Measurements from ENCODE around the gene ABCC1.

The ABCC1 gene

GRCh38 chr16:16027728-16028310 is 78.4 kb downstream of the ABCC1 start:
- peaks cover 0 to 11% of the 10 kb centered on the region in 2 experiments; a peak in 2 of 3 replicates for H3K36me3 ChIP-seq (ENCODE audit: control insufficient read depth in 2 of 2, insufficient read depth in 1 of 2, low read length in 2 of 2)
- no peak overlapping the region for H3K4me3 ChIP-seq (ENCODE audit: low read depth, low read length)
- CTCF ChIA-PET = interaction anchor here (0.7 to 1.5 kb wide), 2 partner anchors 153 to 272 kb away, joined by 3 read pairs; no protein-coding TSS in a partner anchor
- TF ChIP-seq ZNF629 (tag by site-specific recombination; IDR thresholded peaks at IDR 0.05) (no peak), ZBTB17 (tag by site-specific recombination; IDR thresholded peaks at IDR 0.05) (no peak), ZBTB20 (tag by site-specific recombination; IDR thresholded peaks at IDR 0.05) (no peak), IKZF3 (tag by site-specific recombination; IDR thresholded peaks at IDR 0.05) (no peak), EGR2 (tag by site-specific recombination; IDR thresholded peaks at IDR 0.05; ENCODE audit: low read depth) (no peak), ZNF785 (tag by site-specific recombination; IDR thresholded peaks at IDR 0.05) (no peak), ZNF394 (tag by site-specific recombination; IDR thresholded peaks at IDR 0.05; ENCODE audit: borderline replicate concordance) (no peak), ZNF18 (tag by site-specific recombination; IDR thresholded peaks at IDR 0.05) (no peak), ZNF707 (tag by site-specific recombination; IDR thresholded peaks at IDR 0.05) (no peak), ZNF248 (tag by site-specific recombination; IDR thresholded peaks at IDR 0.05) (no peak), ZBTB1 (tag by site-specific recombination; IDR thresholded peaks at IDR 0.05) (no peak), ZNF473 (tag by site-specific recombination; IDR thresholded peaks at IDR 0.05) (no peak), ZNF777 (tag by site-specific recombination; IDR thresholded peaks at IDR 0.05; ENCODE audit: borderline replicate concordance) (no peak), ZNF146 (tag by site-specific recombination; IDR thresholded peaks at IDR 0.05) (no peak), ZNF747 (tag by site-specific recombination; IDR thresholded peaks at IDR 0.05) (no peak), ZNF530 (tag by site-specific recombination; IDR thresholded peaks at IDR 0.05; ENCODE audit: low read depth) (no peak), REPIN1 (tag by site-specific recombination; IDR thresholded peaks at IDR 0.05; ENCODE audit: low read depth) (no peak), AEBP2 (tag by site-specific recombination; IDR thresholded peaks at IDR 0.05; ENCODE audit: borderline replicate concordance) (no peak)
- no peaks in the 10 kb centered on the region for H3K4me1 ChIP-seq (ENCODE audit: control insufficient read depth, insufficient read depth, low read length)
- H3K27ac ChIP-seq (ENCODE audit: extremely low read depth, low read depth, low read length) = no peak overlapping the region
- POLR2A ChIA-PET = no interaction called here
- H3K9me3 ChIP-seq (ENCODE audit: control insufficient read depth, insufficient read depth, low read depth, low read length) = no peaks in the 10 kb centered on the region

- no peaks in the 10 kb centered on the region for H3K4me1 ChIP-seq (ENCODE audit: control insufficient read depth, insufficient read depth, low read length)
- POLR2A ChIA-PET = no interaction called here
- CTCF ChIA-PET = interaction anchor here (1.5 kb wide), 1 partner anchor 154 kb away, joined by 3 read pairs; no protein-coding TSS in a partner anchor
- no peak overlapping the region for H3K4me3 ChIP-seq (ENCODE audit: low read depth, low read length)
- H3K27ac ChIP-seq (ENCODE audit: extremely low read depth, low read depth, low read length) = no peak overlapping the region
- no peaks in the 10 kb centered on the region for H3K9me3 ChIP-seq (ENCODE audit: control insufficient read depth, insufficient read depth, low read depth, low read length)
- H3K36me3 ChIP-seq (ENCODE audit: control insufficient read depth in 2 of 2, insufficient read depth in 1 of 2, low read length in 2 of 2) = peaks cover under 1 to 15% of the 10 kb centered on the region in 2 experiments; a peak in 2 of 3 replicates
- TF ChIP-seq ZNF391 (tag by site-specific recombination; IDR thresholded peaks at IDR 0.05; ENCODE audit: borderline replicate concordance, low read depth) = no peak
- no peak for TF ChIP-seq ZNF521 (tag by site-specific recombination; IDR thresholded peaks at IDR 0.05)
- TF ChIP-seq ELK4 (IDR thresholded peaks at IDR 0.05; ENCODE audit: borderline replicate concordance, low read depth, low read length) = no peak
- TF ChIP-seq ZNF837 (tag by site-specific recombination; IDR thresholded peaks at IDR 0.05) = no peak
- TF ChIP-seq ZSCAN30 (tag by site-specific recombination; IDR thresholded peaks at IDR 0.05) = no peak
- TF ChIP-seq PRDM2 (tag by site-specific recombination; IDR thresholded peaks at IDR 0.05; ENCODE audit: borderline replicate concordance) = no peak
- TF ChIP-seq ZNF202 (tag by site-specific recombination; IDR thresholded peaks at IDR 0.05; ENCODE audit: borderline replicate concordance) = no peak
Measured at GRCh38 chr16:16028311-16028999, 79.0 kb downstream of the ABCC1 start.
